Cardiac muscle cell (in vitro differentiated cells and primary cell): ENCODE results near the gene WDR13. TPM values are rescaled to one million over a fixed set of nuclear protein-coding genes. Genes with fewer than 3 reads are reported as not detected.

ENCODE experiments used
- DNase-seq, 2 donors: peaks; one replicate each; pipeline versions ENCODE4 v3.0.0 to v3.0.0-alpha.2; 2010 to 2017; ENCODE audit warnings: low read depth in 1 of 2, low spot score in 1 of 2
- H3K27ac ChIP-seq: fragments of 200-600 bp; sonication (generic); 2 replicates; pipeline ENCODE4 v1.5.1; 2016
- H3K27me3 ChIP-seq: fragments of 200-600 bp; sonication (generic); 2 replicates; pipeline ENCODE4 v1.6.0; 2016; ENCODE audit warnings: control low read depth
- H3K36me3 ChIP-seq: fragments of 200-600 bp; sonication (generic); 2 replicates; pipeline ENCODE4 v1.5.1; 2016; ENCODE audit warnings: control low read depth
- H3K4me1 ChIP-seq: fragments of 200-600 bp; sonication (generic); 2 replicates; pipeline ENCODE4 v1.8.1; 2017; ENCODE audit warnings: low read depth, mild to moderate bottlenecking, mixed run types
- H3K4me3 ChIP-seq: fragments of 200-600 bp; sonication (generic); 2 replicates; pipeline ENCODE4 v1.5.1; 2016; ENCODE audit warnings: mild to moderate bottlenecking
- H3K9me3 ChIP-seq: fragments of 200-600 bp; sonication (generic); 2 replicates; pipeline ENCODE4 v1.5.1; 2017; ENCODE audit warnings: low read depth, mild to moderate bottlenecking, control low read depth
- polyA plus RNA-seq: library from polyadenylated mRNA; unstranded; fragments of >200 nt; fragmentation: Nextera tagmentation; extraction: Ambion mirVana; gene quantifications from 2 replicates; pipeline ENCODE4 v1.2.1, GENCODE V29; 2016
- total RNA-seq: library from RNA; depleted of rRNA; stranded (reverse); fragments of >200 nt; gene quantifications from 2 replicates; pipeline ENCODE4 v1.2.3, GENCODE V29; 2016
- TF ChIP-seq, protein P1 (sequence below): IDR thresholded peaks from 2 replicates; pipeline ENCODE4 v1.5.1; 2012; ENCODE audit warnings: low read depth, mild to moderate bottlenecking, low read length

The WDR13 gene
- total and polyA plus RNA-seq, 2 experiments from 2014 or later: 151 to 168 TPM

DNA sequence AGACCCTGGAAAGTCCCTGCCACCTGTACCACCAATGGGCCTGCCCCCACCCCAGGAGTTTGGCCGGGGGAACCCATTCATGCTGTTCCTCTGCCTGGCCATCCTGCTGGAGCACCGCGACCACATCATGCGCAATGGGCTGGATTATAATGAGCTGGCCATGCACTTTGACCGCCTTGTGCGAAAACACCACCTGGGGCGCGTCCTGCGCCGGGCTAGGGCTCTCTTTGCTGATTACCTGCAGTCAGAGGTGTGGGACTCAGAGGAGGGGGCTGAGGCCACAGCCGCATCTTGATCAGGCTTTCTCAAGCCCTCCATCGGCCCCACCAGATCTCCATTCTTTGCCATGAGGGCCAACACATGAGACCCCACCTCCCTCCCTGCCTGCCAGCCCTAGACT is 36.6 kb upstream of the WDR13 start:
- no peak overlapping the region for H3K27ac ChIP-seq
- TF ChIP-seq, protein P1, sequence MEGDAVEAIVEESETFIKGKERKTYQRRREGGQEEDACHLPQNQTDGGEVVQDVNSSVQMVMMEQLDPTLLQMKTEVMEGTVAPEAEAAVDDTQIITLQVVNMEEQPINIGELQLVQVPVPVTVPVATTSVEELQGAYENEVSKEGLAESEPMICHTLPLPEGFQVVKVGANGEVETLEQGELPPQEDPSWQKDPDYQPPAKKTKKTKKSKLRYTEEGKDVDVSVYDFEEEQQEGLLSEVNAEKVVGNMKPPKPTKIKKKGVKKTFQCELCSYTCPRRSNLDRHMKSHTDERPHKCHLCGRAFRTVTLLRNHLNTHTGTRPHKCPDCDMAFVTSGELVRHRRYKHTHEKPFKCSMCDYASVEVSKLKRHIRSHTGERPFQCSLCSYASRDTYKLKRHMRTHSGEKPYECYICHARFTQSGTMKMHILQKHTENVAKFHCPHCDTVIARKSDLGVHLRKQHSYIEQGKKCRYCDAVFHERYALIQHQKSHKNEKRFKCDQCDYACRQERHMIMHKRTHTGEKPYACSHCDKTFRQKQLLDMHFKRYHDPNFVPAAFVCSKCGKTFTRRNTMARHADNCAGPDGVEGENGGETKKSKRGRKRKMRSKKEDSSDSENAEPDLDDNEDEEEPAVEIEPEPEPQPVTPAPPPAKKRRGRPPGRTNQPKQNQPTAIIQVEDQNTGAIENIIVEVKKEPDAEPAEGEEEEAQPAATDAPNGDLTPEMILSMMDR: no peak
- H3K27me3 ChIP-seq: no peaks in the 10 kb centered on the region
- no peaks in the 10 kb centered on the region for H3K4me1 ChIP-seq
- DNase-seq: no peak
- H3K9me3 ChIP-seq: no peaks in the 10 kb centered on the region
- no peak overlapping the region for H3K4me3 ChIP-seq
- no peaks in the 10 kb centered on the region for H3K36me3 ChIP-seq

DNA sequence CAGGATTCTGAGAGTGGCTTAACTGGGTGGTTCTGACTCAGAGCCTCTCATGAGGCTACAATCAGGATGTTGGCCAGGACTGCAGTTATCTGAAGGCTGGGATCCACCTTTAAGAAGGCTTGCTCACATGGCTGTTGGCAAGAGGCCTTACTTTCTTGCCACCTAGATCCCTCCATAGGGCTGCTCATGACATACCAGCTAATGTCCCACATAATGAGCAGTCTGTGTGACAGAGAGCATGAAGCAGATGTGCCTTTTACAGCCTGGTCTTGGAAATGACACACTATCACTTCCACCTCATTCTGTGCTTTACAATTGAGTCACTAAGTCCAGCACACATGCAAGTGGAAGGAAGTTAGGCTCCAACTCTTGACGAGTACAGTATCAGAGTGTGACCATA is 27.3 kb upstream of the WDR13 start:
- no peak for DNase-seq
- H3K4me1 ChIP-seq: no peaks in the 10 kb centered on the region

DNA sequence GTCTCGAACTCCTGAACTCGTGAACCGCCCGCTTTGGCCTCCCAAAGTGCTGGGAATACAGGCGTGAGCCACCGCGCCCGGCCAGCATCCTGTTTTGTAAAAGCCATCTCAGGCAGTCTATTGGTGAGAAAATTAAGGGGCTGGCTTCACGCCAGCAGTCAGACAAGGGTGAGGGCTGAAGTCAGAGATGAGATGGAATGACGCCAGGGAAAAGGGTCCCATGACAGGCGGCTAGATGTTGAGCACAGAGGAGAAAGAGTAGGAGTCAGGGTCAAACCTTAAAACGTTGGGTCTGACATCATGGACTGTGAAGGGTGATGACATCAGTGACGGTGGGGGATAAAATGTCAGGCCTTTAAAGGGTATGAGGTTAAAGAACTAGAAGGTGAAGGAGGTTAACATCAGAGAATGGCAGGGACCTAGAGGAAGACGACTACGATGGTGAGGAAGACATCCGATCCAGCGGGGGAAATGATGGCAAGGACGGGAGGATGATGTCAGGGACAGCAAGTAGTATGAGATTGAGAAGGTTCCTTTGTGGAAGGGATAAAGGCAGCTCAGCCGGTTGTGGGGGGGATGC is 23.5 kb upstream of the WDR13 start:
- H3K36me3 ChIP-seq: peaks cover 18% of the 10 kb centered on the region
- H3K9me3 ChIP-seq: no peaks in the 10 kb centered on the region
- TF ChIP-seq, protein P1: no peak
- no peaks in the 10 kb centered on the region for H3K27me3 ChIP-seq
- H3K27ac ChIP-seq: peak overlapping the region; percentile 99
- peak overlapping the region; percentile 83 for H3K4me3 ChIP-seq
- H3K4me1 ChIP-seq: no peaks in the 10 kb centered on the region
- peak in 1 of 2 donors; percentile 68 for DNase-seq

More for the DNA sequence above, 27.3 kb upstream of the WDR13 start:
- Histone ChIP-seq H3K27ac (no peak overlapping the region), H3K4me3 (no peak overlapping the region), H3K27me3 (no peaks in the 10 kb centered on the region), H3K9me3 (no peaks in the 10 kb centered on the region), H3K36me3 (no peaks in the 10 kb centered on the region)
- TF ChIP-seq, protein P1: no peak

DNA sequence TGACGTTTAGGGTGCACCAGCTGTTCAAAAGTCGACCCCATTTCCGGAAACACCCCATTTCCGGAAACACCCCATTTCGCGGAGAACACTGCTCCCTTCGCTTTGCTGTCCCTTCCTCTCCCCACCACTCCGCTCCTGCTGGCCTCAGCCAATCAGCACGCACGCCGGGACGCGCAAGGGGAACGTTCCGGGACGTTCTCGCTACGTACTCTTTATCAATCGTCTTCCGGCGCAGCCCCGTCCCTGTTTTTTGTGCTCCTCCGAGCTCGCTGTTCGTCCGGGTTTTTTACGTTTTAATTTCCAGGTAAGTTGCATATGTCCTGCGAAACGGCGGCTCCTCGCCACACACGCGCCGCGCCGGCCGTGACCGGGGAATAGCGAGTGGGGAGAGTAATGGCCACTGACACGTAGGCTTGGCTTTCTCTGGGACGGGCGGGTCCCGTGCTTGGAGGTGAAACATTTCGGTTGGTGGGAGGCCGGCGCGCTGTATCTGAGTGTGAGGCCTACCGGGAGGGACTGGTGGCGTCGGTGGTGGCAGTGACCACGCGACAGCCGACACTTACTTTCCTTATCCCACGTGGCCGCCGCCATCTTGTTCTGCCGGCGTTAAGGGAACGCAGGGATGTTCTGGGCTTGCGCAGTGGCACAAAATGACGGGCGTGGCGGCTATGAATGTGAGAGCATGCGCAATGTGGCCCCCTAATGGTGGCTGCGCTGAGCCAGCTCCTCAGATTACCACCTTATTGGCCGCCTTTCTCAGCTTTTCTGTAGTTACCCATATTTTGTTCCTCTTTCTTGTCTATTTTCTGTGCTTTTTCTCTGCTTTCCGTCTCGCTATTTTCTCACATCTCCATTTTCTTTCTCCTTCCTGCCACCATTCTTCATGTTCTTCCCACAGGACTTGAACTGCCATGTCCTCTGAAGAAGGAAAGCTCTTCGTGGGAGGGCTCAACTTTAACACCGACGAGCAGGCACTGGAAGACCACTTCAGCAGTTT is 22.7 kb upstream of the WDR13 start, which contains the start of gene RBM3:
Gene RBM3, plus strand, starts transcription at position 215 of the 997 bp plus-strand sequence. Its CDS starts 697 bp downstream, at position 912.
- Histone ChIP-seq H3K9me3 (no peaks in the 10 kb centered on the region), H3K36me3 (peaks cover 18% of the 10 kb centered on the region), H3K4me3 (peak within 1 kb of the TSS; percentile 83), H3K27me3 (no peaks in the 10 kb centered on the region), H3K4me1 (no peaks in the 10 kb centered on the region), H3K27ac (peak within 1 kb of the TSS; percentile 99)
- DNase-seq: peak; percentile 84 to 95
- TF ChIP-seq, protein P1: peak; percentile 46

DNA sequence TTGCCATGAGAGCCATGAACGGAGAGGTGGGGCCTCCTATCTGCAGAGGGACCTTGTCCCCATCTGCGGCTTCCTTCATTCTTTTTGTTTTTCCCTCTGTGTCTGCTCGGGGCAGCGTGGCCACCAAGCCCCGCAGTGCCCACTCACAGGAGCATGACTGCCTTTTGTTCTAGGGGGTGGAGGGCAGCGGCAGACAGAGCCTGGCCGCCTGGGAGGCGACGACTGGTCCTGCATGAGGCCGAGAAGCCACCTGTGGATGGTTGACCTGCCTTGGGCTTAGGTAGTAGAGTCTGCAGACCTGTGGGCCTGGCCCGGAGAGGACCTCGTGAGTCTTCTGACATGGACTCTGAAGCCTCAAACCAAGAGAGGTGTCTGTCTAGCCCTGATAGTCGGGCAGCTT is 21.6 kb upstream of the WDR13 start:
- H3K27ac ChIP-seq: no peak overlapping the region
- TF ChIP-seq, protein P1: no peak

More for the DNA sequence above, 21.6 kb upstream of the WDR13 start:
- Histone ChIP-seq H3K4me1 (no peaks in the 10 kb centered on the region), H3K27me3 (no peaks in the 10 kb centered on the region), H3K36me3 (peaks cover 18% of the 10 kb centered on the region), H3K4me3 (peak overlapping the region; percentile 83), H3K9me3 (no peaks in the 10 kb centered on the region)
- no peak for DNase-seq
